HG03432 (cell line): ENCODE measurements around the gene CD2BP2.
"Not testable (repeated sequence)": the region's sequence is repeated elsewhere in the genome, so short reads cannot be mapped to it uniquely, and the experiment has no call there.

Experiments
- ATAC-seq: cut with Tn5 transposase; IDR thresholded peaks from one replicate; pipeline ENCODE4 v1.9.1; 2021; ENCODE audit warnings: mild to moderate bottlenecking, moderate library complexity; ENCODE audit not compliant: unreplicated experiment

The CD2BP2 gene

GRCh38 chr16:30348113-30348512 is 7.0 kb downstream of the CD2BP2 start:
- no peak for ATAC-seq

- no peak for ATAC-seq
Measured at GRCh38 chr16:30346286-30346685, 8.8 kb downstream of the CD2BP2 start.

DNA sequence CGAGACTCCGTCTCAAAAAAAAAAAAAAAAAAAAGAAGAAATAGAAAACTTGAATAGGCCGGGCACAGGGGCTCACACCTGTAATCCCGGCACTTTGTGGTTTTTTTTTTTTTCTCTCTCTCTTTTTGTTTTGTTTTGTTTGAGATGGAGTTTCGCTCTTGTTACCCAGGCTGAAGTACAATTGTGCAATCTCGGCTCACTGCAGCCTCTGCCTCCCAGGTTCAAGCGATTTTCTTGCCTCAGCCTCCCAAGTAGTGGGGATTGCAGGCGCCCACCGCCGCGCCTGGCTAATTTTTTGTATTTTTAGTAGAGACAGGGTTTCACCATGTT is 11.7 kb downstream of the CD2BP2 start:
- ATAC-seq = not testable (repeated sequence)

- ATAC-seq = no peak
Measured at GRCh38 chr16:30342751-30343490, 12.2 kb downstream of the CD2BP2 start.

GRCh38 chr16:30341971-30342370 is 13.1 kb downstream of the CD2BP2 start:
- not testable (repeated sequence) for ATAC-seq

DNA sequence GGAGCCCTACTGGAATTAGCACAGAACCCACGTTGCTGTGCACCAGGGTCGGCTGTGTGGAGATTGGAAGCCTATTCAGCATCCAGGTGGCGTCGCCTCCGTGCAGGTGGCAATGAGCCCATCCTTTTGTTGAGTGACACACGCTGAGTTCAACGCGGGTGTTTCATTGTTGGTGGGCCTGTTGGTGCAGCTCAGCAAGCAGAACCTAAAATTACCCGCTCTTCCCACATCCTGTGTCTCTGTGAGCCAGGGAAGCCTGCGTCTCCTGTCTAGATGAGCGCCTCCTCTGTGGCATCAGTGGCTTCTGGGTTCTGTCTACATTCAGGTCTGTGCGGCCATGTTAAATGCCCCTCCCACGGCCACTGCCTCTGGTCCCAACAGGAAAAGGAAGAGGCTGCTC is 14.5 kb downstream of the CD2BP2 start:
- ATAC-seq = no peak

DNA sequence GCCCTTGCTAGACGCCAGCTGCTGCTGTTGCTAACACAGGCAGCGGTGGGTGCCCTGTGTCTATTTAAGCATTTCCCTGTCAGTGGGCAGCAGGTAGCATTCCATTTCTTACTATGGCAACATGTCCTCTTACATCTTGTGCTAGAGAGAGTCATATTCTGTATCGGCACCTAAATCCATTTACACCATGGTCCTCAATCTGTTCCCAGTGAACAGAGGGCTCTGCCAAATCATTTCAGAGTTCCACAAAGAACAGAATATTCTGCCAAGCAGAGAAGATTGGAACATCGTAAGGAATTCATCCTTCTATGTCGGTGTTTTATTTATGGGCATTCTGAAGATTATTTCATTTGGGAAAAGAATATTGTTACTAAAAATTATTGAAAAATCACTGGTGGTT is 16.4 kb downstream of the CD2BP2 start:
- not testable (repeated sequence) for ATAC-seq

DNA sequence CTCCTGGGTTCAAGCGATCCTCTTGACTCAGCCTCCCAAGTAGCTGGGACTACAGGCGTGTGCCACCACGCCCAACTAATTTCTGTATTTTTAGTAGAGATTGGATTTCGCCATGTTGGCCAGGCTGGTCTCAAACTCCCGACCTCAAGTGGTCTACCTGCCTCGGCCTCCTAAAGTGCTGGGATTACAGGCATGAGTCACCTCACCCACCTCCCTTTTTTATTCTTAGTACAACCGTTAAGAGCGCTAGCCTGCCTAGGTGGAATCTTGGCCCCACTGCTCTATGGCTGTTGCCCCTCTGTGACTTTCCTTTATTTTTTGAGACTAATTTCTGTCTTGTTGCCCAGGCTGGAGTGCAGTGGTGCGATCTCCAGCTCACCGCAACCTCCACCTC is 17.1 kb downstream of the CD2BP2 start:
- ATAC-seq = not testable (repeated sequence)

- ATAC-seq = peak; percentile 30
Measured at GRCh38 chr16:30335598-30336474, 19.3 kb downstream of the CD2BP2 start.

GRCh38 chr16:30335028-30335597 is 20.0 kb downstream of the CD2BP2 start:
- peak; percentile 78 for ATAC-seq

DNA sequence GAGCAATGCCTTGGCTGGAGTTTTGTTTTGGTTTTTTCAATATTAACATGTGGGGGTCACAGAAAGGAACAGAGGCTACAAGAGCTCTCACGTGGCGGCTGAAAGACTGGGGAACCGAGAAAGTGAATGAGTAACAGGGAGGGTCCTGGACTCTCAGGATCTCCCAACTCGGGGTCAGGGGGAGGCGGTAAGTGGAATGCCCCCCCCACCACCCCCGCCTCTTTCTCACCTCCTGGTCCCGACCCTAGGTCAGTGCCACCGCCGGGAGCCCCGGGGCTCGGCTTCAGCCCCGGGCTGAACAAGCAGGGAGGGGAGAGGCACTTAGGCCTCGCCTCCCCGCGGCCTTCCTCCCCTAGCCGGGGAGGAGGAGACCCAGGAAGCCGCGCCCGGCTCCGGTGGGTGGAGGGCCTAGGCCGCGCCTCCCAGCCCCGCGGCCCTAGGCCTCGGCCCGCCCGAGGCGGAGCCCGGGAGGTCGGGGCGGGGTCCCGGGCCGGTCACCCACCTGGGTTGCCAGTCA is 20.6 kb downstream of the CD2BP2 start:
- ATAC-seq = peak; percentile 86

- ATAC-seq = not testable (repeated sequence)
Measured at GRCh38 chr16:30324220-30324619, 30.9 kb downstream of the CD2BP2 start.

DNA sequence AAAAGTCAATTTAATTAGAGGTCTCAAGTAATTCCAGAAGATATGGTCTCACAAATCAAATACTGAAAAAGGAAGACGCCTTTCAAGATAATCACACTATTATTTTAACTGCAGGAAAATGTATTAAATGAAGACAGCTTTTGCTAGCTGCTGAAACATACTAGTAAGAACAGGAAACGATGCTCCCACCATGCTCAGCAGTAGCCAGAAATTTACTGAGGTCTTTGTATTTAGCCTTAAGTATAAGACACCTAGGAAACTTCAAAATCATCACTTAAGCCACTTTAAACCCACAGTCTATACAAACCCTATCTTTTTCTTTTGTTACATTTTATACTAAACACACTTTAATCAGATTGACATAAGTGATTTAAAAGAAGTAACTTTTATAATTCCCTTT is 36.5 kb downstream of the CD2BP2 start:
- ATAC-seq = not testable (repeated sequence)

DNA sequence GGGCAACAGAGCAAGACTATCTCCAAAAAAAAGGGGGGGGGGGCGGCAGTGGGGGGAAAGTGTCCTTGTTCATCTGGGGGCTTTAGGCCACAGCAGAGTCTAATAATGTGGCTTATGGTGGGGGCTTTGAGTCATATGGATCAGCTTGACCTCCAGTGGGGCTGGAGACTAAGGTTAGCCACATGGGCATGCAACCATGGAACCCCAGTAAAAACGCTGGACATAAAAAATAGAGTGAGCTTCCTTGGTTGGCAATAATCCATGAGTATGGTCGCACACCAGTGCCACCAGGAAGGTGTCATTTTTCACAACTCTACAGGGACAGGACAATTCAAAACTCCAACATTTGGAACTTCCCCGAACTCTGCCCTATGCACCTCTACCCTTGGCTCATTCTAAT is 44.2 kb downstream of the CD2BP2 start:
- ATAC-seq = not testable (repeated sequence)

DNA sequence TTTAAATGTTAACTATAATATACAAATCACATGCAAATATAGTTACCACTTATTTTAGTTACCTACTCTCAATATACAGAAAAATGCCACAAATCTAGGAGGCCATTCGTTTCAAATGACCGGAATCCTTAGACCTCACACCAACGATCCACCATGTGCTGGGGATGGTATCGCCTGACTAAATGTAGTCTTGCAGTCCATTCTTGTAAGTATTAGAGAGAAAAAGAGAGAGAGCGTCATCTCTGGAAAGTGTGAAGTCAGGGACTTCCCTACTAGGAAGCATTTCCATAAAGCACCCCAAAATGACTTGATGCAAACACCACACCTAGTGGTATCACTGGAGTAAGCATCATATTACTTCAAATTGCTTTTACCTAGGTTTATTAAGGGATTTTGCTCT is 45.9 kb downstream of the CD2BP2 start:
- ATAC-seq = not testable (repeated sequence)
